22Rv1 (cell line): ENCODE measurements around the gene COL5A1.
"Not testable (repeated sequence)": the region's sequence is repeated elsewhere in the genome, so short reads cannot be mapped to it uniquely, and the experiment has no call there.

Experiments used
- H3K27ac ChIP-seq: fragments of 450-650 bp; 2 replicates; pipeline ENCODE4 v1.5.1; 2017
- ZFX ChIP-seq: fragments of 450-650 bp; IDR thresholded peaks from 2 replicates; pipeline ENCODE4 v1.6.1; 2017; ENCODE audit warnings: antibody characterized with exemption, borderline replicate concordance
- TF ChIP-seq, protein P1 (sequence below): fragments of 450-650 bp; IDR thresholded peaks from 2 replicates; pipeline ENCODE4 v1.5.1; 2017; ENCODE audit warnings: mild to moderate bottlenecking

Gene COL5A1

DNA sequence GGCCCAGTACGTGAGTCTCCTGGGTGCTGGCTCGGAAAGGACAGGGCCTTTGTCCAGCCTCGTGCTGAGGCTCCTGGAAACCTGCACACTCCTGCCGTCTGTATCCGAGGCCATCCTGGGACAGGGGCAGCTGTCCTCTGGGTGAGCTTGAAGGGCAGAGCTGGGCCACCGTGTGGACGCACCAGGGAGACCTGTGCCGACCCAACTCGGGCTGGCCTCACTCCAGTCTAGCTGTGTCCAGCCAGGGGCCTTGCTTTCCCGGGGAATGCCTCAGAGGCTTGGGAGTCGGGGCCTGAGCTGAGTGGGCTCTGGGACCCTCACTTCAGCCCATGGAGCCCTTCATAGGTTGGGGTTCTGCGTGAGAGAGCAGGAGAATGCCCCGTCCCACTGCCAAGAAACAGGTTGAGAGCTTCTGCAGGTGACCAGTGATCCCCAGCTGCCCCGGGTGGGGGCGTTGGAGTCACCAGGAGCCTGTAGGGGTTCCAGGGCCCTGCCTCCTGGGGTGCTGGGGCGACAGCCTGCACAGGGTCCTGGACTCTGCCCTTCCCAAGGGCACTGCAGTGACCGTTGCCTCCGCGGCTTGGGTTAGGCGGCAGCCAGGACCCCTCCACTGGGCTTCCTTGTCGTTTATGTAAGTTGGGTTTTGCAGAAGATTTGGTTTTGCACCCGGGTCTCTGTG, 60.1 kb downstream of the COL5A1 start:
- H3K27ac ChIP-seq = no peak overlapping the region
- TF ChIP-seq, protein P1, sequence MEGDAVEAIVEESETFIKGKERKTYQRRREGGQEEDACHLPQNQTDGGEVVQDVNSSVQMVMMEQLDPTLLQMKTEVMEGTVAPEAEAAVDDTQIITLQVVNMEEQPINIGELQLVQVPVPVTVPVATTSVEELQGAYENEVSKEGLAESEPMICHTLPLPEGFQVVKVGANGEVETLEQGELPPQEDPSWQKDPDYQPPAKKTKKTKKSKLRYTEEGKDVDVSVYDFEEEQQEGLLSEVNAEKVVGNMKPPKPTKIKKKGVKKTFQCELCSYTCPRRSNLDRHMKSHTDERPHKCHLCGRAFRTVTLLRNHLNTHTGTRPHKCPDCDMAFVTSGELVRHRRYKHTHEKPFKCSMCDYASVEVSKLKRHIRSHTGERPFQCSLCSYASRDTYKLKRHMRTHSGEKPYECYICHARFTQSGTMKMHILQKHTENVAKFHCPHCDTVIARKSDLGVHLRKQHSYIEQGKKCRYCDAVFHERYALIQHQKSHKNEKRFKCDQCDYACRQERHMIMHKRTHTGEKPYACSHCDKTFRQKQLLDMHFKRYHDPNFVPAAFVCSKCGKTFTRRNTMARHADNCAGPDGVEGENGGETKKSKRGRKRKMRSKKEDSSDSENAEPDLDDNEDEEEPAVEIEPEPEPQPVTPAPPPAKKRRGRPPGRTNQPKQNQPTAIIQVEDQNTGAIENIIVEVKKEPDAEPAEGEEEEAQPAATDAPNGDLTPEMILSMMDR = no peak
- TF ChIP-seq ZFX = no peak

DNA sequence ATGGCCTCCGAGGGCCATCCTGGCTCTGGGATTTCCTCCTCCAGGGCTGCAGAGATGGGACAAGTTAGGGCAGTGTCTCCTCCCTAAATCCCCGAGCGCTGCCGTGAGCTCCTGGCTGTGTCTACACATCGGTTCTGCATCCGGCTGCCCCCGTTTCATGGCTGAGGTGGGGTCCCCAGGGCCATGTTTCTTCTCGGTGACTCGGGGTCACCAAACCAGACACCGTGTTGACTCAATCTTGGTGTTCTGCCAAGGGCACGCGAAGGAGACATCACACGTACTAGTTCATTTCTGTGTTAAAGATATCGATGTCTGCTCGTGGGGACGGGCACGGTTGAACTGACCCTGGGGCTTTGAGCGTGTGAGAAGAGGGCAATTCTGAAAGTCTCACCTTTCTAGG, 60.7 kb downstream of the COL5A1 start:
- no peak overlapping the region for H3K27ac ChIP-seq
- no peak for TF ChIP-seq ZFX
- TF ChIP-seq, protein P1 = no peak

DNA sequence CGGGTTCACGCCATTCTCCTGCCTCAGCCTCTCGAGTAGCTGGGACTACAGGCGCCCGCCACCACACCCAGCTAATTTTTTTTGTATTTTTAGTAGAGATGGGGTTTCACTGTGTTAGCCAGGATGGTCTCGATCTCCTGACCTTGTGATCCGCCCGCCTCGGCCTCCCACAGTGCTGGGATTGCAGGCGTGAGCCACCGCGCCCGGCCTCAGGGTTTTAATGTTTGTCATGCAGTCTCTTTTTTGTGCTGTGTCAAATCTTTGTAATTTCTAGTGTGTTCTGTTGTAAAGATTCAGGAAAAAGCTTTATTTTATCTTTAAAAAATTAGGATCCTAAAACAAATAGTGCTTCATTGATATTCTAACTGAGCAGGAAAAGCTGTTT, 62.1 kb downstream of the COL5A1 start:
- not testable (repeated sequence) for H3K27ac ChIP-seq

DNA sequence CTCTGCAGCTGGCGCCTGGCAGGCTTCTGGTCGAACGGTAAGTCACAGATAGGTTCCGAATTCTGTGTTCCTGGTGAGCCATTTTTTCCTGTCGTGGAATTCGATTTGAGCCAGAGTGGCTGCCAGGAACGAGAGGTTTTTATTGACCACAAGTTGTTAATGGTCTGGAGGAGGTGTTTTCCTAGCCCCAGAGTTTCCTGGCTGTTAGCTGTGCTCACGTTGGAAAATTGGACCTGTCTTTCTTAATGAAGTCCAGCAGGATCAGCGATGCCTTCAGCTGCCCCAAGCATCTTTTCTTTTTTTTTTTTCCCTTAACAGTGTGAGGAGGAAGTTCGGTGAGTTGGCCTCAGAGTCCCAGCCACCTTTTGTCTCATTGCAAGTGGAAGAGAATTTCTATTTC, 62.9 kb downstream of the COL5A1 start:
- no peak for TF ChIP-seq ZFX
- TF ChIP-seq, protein P1 = no peak
- H3K27ac ChIP-seq = no peak overlapping the region

DNA sequence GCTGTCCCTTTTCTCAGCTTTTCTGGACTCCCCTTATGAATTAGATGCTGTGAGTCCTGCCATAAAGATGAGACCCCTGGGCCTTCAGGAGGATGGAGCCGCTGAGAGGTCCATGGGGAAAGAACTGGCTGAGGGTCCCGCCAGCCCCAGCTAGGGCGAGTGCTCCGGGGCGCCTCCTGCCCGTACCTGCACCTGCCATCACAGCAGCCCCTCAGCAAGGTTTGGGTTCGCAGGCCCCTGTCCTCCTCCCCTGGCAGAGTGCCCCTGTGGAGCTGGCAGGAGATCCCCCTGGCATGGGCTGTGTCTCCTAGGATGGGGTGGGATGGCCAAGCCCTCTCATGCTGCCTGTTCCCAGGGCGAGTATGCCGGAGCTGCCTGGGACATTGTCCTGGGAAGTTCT, 64.2 kb downstream of the COL5A1 start:
- TF ChIP-seq ZFX = no peak
- TF ChIP-seq, protein P1 = no peak
- H3K27ac ChIP-seq = no peak overlapping the region

DNA sequence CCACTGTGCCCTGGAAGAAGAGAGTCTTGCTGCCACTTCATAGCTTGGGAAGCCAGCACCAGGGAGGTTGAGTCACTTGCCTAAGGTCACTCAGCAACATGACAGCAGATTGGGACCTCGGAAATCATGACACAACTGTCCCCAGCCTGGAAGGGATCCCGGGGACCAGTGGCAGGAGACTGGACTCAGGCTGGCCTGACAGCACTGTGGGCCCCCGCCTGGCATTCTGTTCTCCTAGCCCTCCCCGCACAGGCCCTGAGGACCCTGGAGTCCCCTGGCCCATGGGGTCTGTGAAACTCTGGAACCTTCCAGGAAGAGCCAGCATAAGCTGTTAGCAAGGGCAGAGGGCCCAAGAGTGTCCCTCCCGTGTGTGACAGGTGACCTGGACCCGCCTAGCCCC, 64.9 kb downstream of the COL5A1 start:
- no peak for TF ChIP-seq ZFX
- TF ChIP-seq, protein P1 = no peak
- H3K27ac ChIP-seq = no peak overlapping the region

DNA sequence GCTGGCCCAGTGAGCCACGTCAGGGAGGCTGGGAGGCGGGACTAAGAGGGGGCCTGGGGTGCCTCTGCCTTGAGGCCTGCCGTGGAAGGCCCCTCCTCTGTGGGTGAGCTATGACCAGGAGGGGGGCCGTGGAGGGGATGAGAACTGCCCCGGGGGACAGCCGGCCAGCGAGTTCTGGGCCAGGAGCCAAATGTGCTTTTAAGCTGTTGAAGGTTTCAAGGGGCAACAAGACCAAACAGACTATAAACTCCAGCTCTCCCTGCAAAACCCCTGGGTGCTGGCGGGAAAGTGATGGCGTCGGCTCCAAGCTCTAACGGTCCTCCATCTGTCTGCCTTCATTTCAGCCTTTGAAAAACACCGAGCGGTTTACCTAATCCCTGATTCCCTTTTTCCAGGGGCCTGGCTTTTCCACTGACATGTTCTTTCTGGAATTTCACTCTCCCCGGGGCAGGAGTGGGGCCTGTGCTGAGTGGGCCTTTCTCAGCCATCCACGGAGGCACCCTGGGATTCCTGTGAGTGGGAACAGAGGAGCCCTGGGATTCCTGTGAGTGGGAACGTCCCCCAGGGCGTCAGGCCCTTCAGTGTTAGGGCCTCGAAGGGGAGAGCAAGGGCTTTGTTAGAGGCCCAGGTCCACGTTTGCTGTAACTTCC, 65.6 kb downstream of the COL5A1 start:
- TF ChIP-seq ZFX = no peak
- TF ChIP-seq, protein P1 = no peak
- no peak overlapping the region for H3K27ac ChIP-seq
